DOHH2 (cell line): ENCODE data around the gene MCC.

Experiments used
- H3F3A ChIP-seq: fragments of 200-600 bp; sonication (generic), shearing (Covaris generic); 2 replicates; pipeline ENCODE4 v1.6.0; 2016; ENCODE audit warnings: antibody characterized with exemption, mild to moderate bottlenecking; ENCODE audit not compliant: control insufficient read depth, insufficient read depth
- H3K27ac ChIP-seq: fragments of 200-600 bp; sonication (generic); 2 replicates; pipeline ENCODE4 v1.5.1; 2014; ENCODE audit warnings: low read depth, mild to moderate bottlenecking, low read length, moderate library complexity
- H3K27me3 ChIP-seq: fragments of 200-600 bp; sonication (generic); 2 replicates; pipeline ENCODE4 v1.6.1; 2014; ENCODE audit warnings: mild to moderate bottlenecking, low read length, mixed read lengths; ENCODE audit not compliant: control insufficient read depth
- H3K36me3 ChIP-seq: fragments of 200-600 bp; sonication (generic); 2 replicates; pipeline ENCODE4 v1.6.1; 2014; ENCODE audit warnings: mild to moderate bottlenecking, low read length, moderate library complexity, mixed read lengths; ENCODE audit not compliant: control insufficient read depth
- H3K4me1 ChIP-seq: fragments of 200-600 bp; sonication (generic); 2 replicates; pipeline ENCODE4 v1.6.1; 2014; ENCODE audit warnings: mild to moderate bottlenecking, low read length, mixed read lengths; ENCODE audit not compliant: control insufficient read depth
- H3K4me2 ChIP-seq: fragments of 200-600 bp; sonication (generic); 2 replicates; pipeline ENCODE4 v1.6.0; 2014; ENCODE audit warnings: mild to moderate bottlenecking, low read length, moderate library complexity
- H3K4me3 ChIP-seq: fragments of 200-600 bp; sonication (generic); 2 replicates; pipeline ENCODE4 v1.5.1; 2014; ENCODE audit warnings: mild to moderate bottlenecking, low read length, mixed read lengths
- H3K79me2 ChIP-seq: fragments of 200-600 bp; sonication (generic); 2 replicates; pipeline ENCODE4 v1.6.1; 2014; ENCODE audit warnings: mild to moderate bottlenecking, low read length, mixed read lengths; ENCODE audit not compliant: control insufficient read depth
- H3K9me2 ChIP-seq: fragments of 200-600 bp; sonication (generic); replicated peaks from 2 replicates; pipeline ENCODE4 v1.6.1; 2014; ENCODE audit warnings: mild to moderate bottlenecking, low read length, mixed read lengths; ENCODE audit not compliant: control insufficient read depth
- H3K9me3 ChIP-seq: fragments of 200-600 bp; sonication (generic); 2 replicates; pipeline ENCODE4 v1.6.1; 2014; ENCODE audit warnings: antibody characterized with exemption, low read length, mixed read lengths; ENCODE audit not compliant: control insufficient read depth, insufficient read depth
- H4K20me1 ChIP-seq: fragments of 200-600 bp; sonication (generic); 2 replicates; pipeline ENCODE4 v1.6.0; 2014; ENCODE audit warnings: low read depth, mild to moderate bottlenecking, antibody characterized with exemption, low read length, moderate library complexity; ENCODE audit not compliant: control insufficient read depth, insufficient read depth
- CTCF ChIP-seq: fragments of 200-600 bp; sonication (generic); IDR thresholded peaks from one replicate; pipeline ENCODE4 v1.5.1; 2014; ENCODE audit warnings: antibody characterized with exemption, mild to moderate bottlenecking, low read depth, low read length; ENCODE audit not compliant: poor library complexity, severe bottlenecking
- EZH2phosphoT487 ChIP-seq: fragments of 200-600 bp; sonication (generic); IDR thresholded peaks from 2 replicates; pipeline ENCODE4 v1.6.1; 2017; ENCODE audit warnings: borderline replicate concordance, mild to moderate bottlenecking, antibody characterized with exemption, low read length, moderate library complexity, mixed read lengths

MCC gene

GRCh38 chr5:113224605-113225065 is 263.6 kb downstream of the MCC start:
- H3K79me2 ChIP-seq = no peaks in the 10 kb centered on the region
- H3K4me3 ChIP-seq = no peak overlapping the region
- H3K9me3 ChIP-seq = no peaks in the 10 kb centered on the region
- TF ChIP-seq EZH2phosphoT487 (no peak), CTCF (no peak)
- no peak overlapping the region for H3K4me2 ChIP-seq
- H3F3A ChIP-seq = no peaks in the 10 kb centered on the region
- H3K27ac ChIP-seq = no peak overlapping the region
- no peaks in the 10 kb centered on the region for H3K27me3 ChIP-seq
- H4K20me1 ChIP-seq = no peaks in the 10 kb centered on the region
- H3K36me3 ChIP-seq = no peaks in the 10 kb centered on the region
- H3K9me2 ChIP-seq = no peaks in the 10 kb centered on the region
- no peaks in the 10 kb centered on the region for H3K4me1 ChIP-seq

GRCh38 chr5:113223831-113224604 is 264.2 kb downstream of the MCC start:
- H3K36me3 ChIP-seq = no peaks in the 10 kb centered on the region
- H3K4me3 ChIP-seq = no peak overlapping the region
- no peaks in the 10 kb centered on the region for H3K27me3 ChIP-seq
- TF ChIP-seq CTCF (no peak), EZH2phosphoT487 (no peak)
- no peaks in the 10 kb centered on the region for H3K9me2 ChIP-seq
- no peak overlapping the region for H3K27ac ChIP-seq
- H3K4me2 ChIP-seq = no peak overlapping the region
- no peaks in the 10 kb centered on the region for H3F3A ChIP-seq
- H3K79me2 ChIP-seq = no peaks in the 10 kb centered on the region
- no peaks in the 10 kb centered on the region for H3K9me3 ChIP-seq
- no peaks in the 10 kb centered on the region for H3K4me1 ChIP-seq
- H4K20me1 ChIP-seq = no peaks in the 10 kb centered on the region

GRCh38 chr5:113223315-113223714 is 264.9 kb downstream of the MCC start:
- Histone ChIP-seq H3K4me3 (no peak overlapping the region), H3K36me3 (no peaks in the 10 kb centered on the region), H3K27ac (no peak overlapping the region), H3K27me3 (no peaks in the 10 kb centered on the region), H3K4me2 (no peak overlapping the region), H4K20me1 (no peaks in the 10 kb centered on the region), H3F3A (no peaks in the 10 kb centered on the region), H3K9me2 (no peaks in the 10 kb centered on the region), H3K79me2 (no peaks in the 10 kb centered on the region), H3K9me3 (no peaks in the 10 kb centered on the region), H3K4me1 (no peaks in the 10 kb centered on the region)
- TF ChIP-seq EZH2phosphoT487 = no peak
- TF ChIP-seq CTCF = no peak
